HG03135 (cell line): Measurements from ENCODE around the gene TCF3.
"Not testable (repeated sequence)": the region's sequence is repeated elsewhere in the genome, so short reads cannot be mapped to it uniquely, and the experiment has no call there.

ENCODE experiments used
- ATAC-seq: cut with Tn5 transposase; IDR thresholded peaks from one replicate; pipeline ENCODE4 v1.9.1; 2021; ENCODE audit warnings: mild to moderate bottlenecking, moderate library complexity; ENCODE audit not compliant: unreplicated experiment

TCF3 gene

GRCh38 chr19:1673645-1674292, 21.4 kb upstream of the TCF3 start:
- ATAC-seq, result no peak

GRCh38 chr19:1672769-1673644, 20.6 kb upstream of the TCF3 start:
- no peak for ATAC-seq

- ATAC-seq, result no peak
These were observed 19.8 kb upstream of the TCF3 start for GRCh38 chr19:1672038-1672768.

GRCh38 chr19:1671716-1672037, 19.3 kb upstream of the TCF3 start:
- ATAC-seq, result no peak

GRCh38 chr19:1670747-1671146, 18.3 kb upstream of the TCF3 start:
- not testable (repeated sequence) for ATAC-seq

GRCh38 chr19:1668486-1669270, 16.3 kb upstream of the TCF3 start:
- no peak for ATAC-seq

- no peak for ATAC-seq
These were observed 15.7 kb upstream of the TCF3 start for GRCh38 chr19:1668048-1668485.

GRCh38 chr19:1665565-1666047, 13.2 kb upstream of the TCF3 start:
- no peak for ATAC-seq

- ATAC-seq, result no peak
These were observed 11.4 kb upstream of the TCF3 start for GRCh38 chr19:1663852-1664251.

- ATAC-seq, result not testable (repeated sequence)
These were observed 10.8 kb upstream of the TCF3 start for GRCh38 chr19:1663227-1663626.

- no peak for ATAC-seq
These were observed 9.6 kb upstream of the TCF3 start for GRCh38 chr19:1661995-1662394.

GRCh38 chr19:1659084-1659427, 6.6 kb upstream of the TCF3 start:
- no peak for ATAC-seq

- no peak for ATAC-seq
These were observed 6.0 kb upstream of the TCF3 start for GRCh38 chr19:1658150-1659083.

GRCh38 chr19:1657746-1658145, 5.3 kb upstream of the TCF3 start:
- no peak for ATAC-seq

- ATAC-seq, result no peak
These were observed 4.6 kb upstream of the TCF3 start for GRCh38 chr19:1656988-1657536.

- no peak for ATAC-seq
These were observed 3.7 kb upstream of the TCF3 start for GRCh38 chr19:1655987-1656608.

GRCh38 chr19:1655131-1655981, 2.9 kb upstream of the TCF3 start:
- ATAC-seq, result no peak

GRCh38 chr19:1654178-1654792, 1.9 kb upstream of the TCF3 start:
- no peak for ATAC-seq
